DND-41 (cell line): ENCODE results near the gene NLGN1.

Experiments used
- CTCF ChIP-seq: IDR thresholded peaks from 2 replicates; pipeline ENCODE4 v1.5.1; 2012; ENCODE audit warnings: borderline replicate concordance, low read length, moderate library complexity, mild to moderate bottlenecking; ENCODE audit not compliant: poor library complexity, severe bottlenecking; ENCODE audit errors: extremely low read depth
- EZH2 ChIP-seq: IDR thresholded peaks from 3 replicates; pipeline ENCODE4 v1.6.1; 2012; ENCODE audit warnings: borderline replicate concordance, low read depth, mild to moderate bottlenecking, moderate library complexity, low read length, inconsistent platforms; ENCODE audit not compliant: severe bottlenecking

- no peak for TF ChIP-seq CTCF
- TF ChIP-seq EZH2, result no peak
These were observed 917.7 kb downstream of the NLGN1 start for GRCh38 chr3:174315225-174315624.
